GM18499 (cell line): ENCODE data around the gene SPAG8.

Experiments used
- ATAC-seq: cut with Tn5 transposase; IDR thresholded peaks from one replicate; pipeline ENCODE4 v1.9.1; 2021; ENCODE audit warnings: moderate number of reproducible peaks; ENCODE audit not compliant: insufficient read depth, unreplicated experiment

SPAG8 gene, protein sequence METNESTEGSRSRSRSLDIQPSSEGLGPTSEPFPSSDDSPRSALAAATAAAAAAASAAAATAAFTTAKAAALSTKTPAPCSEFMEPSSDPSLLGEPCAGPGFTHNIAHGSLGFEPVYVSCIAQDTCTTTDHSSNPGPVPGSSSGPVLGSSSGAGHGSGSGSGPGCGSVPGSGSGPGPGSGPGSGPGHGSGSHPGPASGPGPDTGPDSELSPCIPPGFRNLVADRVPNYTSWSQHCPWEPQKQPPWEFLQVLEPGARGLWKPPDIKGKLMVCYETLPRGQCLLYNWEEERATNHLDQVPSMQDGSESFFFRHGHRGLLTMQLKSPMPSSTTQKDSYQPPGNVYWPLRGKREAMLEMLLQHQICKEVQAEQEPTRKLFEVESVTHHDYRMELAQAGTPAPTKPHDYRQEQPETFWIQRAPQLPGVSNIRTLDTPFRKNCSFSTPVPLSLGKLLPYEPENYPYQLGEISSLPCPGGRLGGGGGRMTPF

DNA sequence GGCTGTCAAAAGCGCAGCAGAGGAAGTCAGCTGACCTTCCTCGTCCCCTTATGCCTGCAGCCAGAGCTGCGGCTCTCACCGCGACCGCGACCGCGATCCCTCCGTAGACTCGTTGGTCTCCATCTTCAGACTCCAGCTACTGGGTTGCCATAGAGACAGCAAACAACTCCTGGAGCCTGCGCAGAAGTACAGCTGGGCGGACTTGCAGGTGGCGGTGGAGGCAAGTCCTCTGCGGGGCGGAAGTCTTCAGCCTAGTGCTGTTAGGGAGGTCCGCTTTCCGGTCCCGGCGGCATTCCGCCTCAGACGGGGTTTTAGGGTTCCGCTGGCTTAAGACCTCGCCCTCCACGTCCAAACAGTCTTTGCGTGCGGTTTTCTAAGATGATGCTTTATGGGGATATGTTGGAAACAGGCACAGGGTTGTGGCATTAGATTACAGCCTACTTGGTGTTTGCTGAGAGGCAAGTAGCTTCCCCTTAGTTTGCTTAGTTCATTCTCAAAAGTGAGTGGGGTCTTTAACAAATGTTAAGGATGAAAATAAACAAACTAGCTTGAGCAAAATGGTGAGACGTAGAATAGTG lies at the start of gene SPAG8:
Gene SPAG8, minus strand, starts transcription at position 238 of the 578 bp plus-strand sequence. Its CDS starts 115 bp downstream, at position 123.
- peak; percentile 56 for ATAC-seq

GRCh38 chr9:35861161-35861897 lies 49.3 kb upstream of the SPAG8 start:
- no peak for ATAC-seq

- ATAC-seq = no peak
Measured at GRCh38 chr9:35859990-35860339, 47.9 kb upstream of the SPAG8 start.

GRCh38 chr9:35859310-35859989 lies 47.4 kb upstream of the SPAG8 start:
- no peak for ATAC-seq

DNA sequence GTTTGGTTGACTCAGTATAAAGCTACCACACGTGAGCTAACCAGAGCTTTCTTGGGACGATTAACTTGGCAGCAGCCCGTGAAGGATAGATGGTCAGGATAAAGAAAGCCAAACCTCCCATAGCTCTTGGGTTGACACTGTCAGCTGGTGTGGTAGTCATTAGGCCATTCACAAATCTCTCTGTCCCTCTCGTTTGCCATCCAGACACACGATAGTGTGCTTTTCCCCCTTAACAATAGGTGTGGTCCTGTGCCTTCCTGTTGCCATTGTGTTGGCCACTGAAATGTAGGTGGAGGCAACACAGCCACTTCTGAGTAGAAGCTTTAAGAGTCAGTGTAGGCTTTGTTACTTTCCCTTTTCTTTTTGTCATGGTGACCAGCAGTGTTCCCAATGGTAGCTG lies 46.4 kb upstream of the SPAG8 start:
- ATAC-seq = no peak

- no peak for ATAC-seq
Measured at GRCh38 chr9:35856882-35857281, 44.8 kb upstream of the SPAG8 start.

- no peak for ATAC-seq
Measured at GRCh38 chr9:35856206-35856605, 44.1 kb upstream of the SPAG8 start.

DNA sequence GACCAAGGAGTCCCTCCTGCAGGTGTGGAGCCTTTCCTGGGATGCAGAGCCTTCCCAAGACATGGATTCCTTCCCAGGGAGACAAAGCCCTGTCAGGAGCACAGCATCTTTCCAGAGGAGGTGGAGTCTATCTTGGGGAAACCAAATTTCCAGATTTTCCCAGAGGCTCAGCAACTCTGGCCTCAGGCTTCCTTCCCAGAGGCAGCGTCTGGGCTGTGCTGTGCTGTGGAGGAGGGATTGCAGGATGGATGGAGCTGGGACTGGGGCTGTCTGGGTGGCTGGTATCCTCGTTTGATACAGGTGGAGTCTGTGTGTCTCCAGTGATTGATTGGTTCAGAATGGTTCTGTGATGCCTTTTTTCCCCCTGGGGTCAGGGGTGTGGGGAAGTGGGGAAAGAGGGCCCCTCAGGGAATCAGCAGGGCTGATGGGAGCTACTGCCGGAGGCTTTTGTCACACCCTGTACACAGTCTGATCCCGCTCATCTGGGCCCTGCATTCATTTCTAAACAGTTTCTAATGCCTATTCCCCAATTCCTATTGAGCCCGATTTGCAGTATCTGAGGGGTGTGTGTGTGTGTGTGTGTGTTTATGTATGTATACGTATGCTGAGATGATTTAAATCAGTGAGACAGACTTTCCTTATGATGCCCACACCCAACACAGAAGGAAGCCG lies 42.2 kb upstream of the SPAG8 start:
- no peak for ATAC-seq

DNA sequence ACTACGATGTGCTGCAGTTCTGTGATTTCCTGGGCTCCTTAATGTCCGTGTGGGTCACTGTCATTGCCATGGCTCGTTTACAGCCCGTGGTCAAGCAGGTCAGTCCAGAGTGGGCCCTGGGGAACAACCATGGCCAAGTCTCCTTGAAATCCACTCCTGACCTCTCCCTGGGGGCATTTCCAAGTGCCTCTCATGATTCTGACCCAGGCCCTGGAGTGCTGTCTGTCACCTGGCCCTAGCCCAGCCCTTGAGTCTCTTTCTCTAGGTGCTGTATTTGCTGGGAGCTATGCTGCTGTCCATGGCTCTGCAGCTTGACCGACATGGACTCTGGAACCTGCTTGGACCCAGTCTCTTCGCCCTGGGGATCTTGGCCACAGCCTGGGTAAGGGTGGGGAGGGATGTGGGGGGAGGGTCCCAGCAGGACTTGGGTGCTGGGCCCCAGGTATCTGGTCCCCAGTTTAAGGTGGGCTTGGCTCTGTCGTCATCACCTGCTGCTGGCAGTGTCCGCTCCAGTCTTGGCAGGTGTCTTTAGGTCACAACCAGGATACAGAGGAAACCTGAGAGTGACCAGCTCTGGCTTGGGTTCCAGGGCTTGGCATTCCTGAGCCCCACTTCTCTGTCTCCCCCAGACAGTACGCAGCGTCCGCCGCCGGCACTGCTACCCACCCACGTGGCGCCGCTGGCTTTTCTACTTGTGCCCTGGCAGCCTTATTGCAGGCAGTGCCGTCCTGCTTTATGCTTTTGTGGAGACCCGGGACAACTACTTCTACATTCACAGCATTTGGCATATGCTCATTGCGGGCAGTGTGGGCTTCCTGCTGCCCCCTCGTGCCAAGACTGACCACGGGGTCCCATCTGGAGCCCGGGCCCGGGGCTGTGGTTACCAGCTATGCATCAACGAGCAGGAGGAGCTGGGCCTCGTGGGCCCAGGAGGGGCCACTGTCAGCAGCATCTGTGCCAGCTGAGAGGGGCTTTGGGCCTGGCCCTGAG lies 41.1 kb upstream of the SPAG8 start:
- no peak for ATAC-seq

GRCh38 chr9:35852267-35852815 lies 40.3 kb upstream of the SPAG8 start:
- ATAC-seq = no peak

GRCh38 chr9:35847792-35848572 lies 35.9 kb upstream of the SPAG8 start:
- peak; percentile 59 for ATAC-seq

DNA sequence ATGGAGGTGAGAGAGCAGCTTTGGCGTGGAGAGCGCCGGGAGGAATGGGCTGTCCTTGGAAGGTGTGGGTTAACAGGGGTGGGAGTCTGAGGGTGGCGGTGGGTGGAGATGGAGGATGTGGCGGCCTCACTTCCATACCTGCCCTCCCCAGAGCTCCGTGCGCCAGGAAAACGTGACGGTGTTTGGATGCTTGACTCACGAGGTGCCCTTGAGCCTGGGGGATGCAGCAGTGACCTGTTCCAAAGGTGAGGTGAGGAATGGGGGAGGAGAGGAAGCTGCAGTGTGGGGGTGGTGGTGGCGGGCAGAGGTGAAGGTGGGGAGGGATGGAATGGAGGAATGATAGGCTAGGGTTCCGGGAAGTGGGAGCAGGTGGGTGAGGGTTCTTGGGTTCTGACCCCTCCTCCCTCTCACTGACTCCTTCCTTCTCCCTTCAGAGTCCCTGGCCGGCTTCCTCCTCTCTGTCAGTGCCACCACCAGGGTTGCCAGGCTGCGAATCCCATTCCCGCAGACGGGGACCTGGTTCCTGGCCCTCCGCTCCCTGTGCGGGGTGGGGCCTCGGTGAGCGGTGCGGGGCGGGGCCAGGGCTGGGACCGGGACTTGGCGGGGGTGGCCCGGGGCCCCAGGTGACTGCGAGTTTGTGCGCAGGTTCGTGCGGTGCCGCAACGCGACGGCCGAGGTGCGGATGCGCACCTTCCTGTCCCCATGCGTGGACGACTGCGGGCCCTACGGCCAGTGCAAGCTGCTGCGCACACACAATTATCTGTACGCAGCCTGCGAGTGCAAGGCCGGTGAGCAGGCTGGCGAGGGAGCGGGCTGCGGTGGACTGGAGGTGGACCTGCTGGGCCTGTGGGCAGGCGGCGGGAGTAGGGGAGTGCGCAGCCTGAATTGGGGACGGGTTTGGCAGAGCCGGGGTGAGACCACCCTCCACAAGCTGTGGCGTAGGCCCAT lies 34.0 kb upstream of the SPAG8 start:
- ATAC-seq = no peak

- no peak for ATAC-seq
Measured at GRCh38 chr9:35844628-35845270, 32.7 kb upstream of the SPAG8 start.

- peak; percentile 64 for ATAC-seq
Measured at GRCh38 chr9:35842795-35843194, 30.7 kb upstream of the SPAG8 start.

- ATAC-seq = no peak
Measured at GRCh38 chr9:35842020-35842745, 30.1 kb upstream of the SPAG8 start.

DNA sequence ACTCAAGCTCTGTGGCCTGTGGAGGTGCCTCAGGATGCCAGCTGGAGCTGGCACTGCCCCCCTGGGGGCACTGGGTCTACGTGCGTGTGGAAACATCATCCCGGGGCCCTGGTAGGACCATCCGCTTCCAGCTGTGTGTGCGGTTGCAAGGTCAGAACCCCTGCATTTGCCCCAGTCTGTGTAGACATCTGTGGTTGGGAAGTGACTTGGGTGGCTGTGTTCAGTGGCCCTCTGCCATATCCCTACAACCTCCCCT lies 29.5 kb upstream of the SPAG8 start:
- no peak for ATAC-seq
